Stomach smooth muscle (tissue), 2 donors: Measurements from ENCODE around the gene ZFAND6.

Experiments
- H3K27ac ChIP-seq: one replicate; pipeline ENCODE4 v1.7.0; 2013; ENCODE audit warnings: mild to moderate bottlenecking, low read length, inconsistent platforms
- H3K27me3 ChIP-seq, 2 donors: one replicate each; pipeline ENCODE4 v1.7.0; 2013; ENCODE audit warnings: low read length in 2 of 2; ENCODE audit not compliant: insufficient read depth in 2 of 2, control insufficient read depth in 1 of 2
- H3K36me3 ChIP-seq, 2 donors: one replicate each; pipeline ENCODE4 v1.7.0; 2013; ENCODE audit warnings: low read length in 2 of 2; ENCODE audit not compliant: control insufficient read depth in 2 of 2, insufficient read depth in 2 of 2
- H3K4me1 ChIP-seq: one replicate; pipeline ENCODE4 v1.7.0; 2013; ENCODE audit warnings: low read length; ENCODE audit not compliant: control insufficient read depth, insufficient read depth
- H3K4me3 ChIP-seq, 2 donors: one replicate each; pipeline ENCODE4 v1.7.0; 2013; ENCODE audit warnings: low read length in 2 of 2
- H3K9ac ChIP-seq, 2 donors: one replicate each; pipeline ENCODE4 v1.7.0; 2013; ENCODE audit warnings: low read length in 2 of 2, mild to moderate bottlenecking in 1 of 2
- H3K9me3 ChIP-seq, 2 donors: one replicate each; pipeline ENCODE4 v1.7.0; 2013; ENCODE audit warnings: low read length in 2 of 2; ENCODE audit not compliant: control insufficient read depth in 2 of 2
- donor health status: healthy.
- donor health status: Pancreatic carcinoma.

ZFAND6 gene

GRCh38 chr15:80072285-80072994 is 13.0 kb downstream of the ZFAND6 start:
- H3K36me3 ChIP-seq = no peaks in the 10 kb centered on the region
- H3K27me3 ChIP-seq = no peaks in the 10 kb centered on the region
- H3K4me1 ChIP-seq = no peaks in the 10 kb centered on the region
- no peak overlapping the region for H3K27ac ChIP-seq
- H3K4me3 ChIP-seq = peak overlapping the region; percentile 48 to 57
- H3K9me3 ChIP-seq = no peaks in the 10 kb centered on the region
- H3K9ac ChIP-seq = peak overlapping the region; percentile 3 to 26

- Histone ChIP-seq H3K9ac (no peak overlapping the region), H3K27me3 (no peaks in the 10 kb centered on the region), H3K4me3 (no peak overlapping the region), H3K9me3 (no peaks in the 10 kb centered on the region), H3K4me1 (no peaks in the 10 kb centered on the region), H3K27ac (no peak overlapping the region), H3K36me3 (no peaks in the 10 kb centered on the region)
Observed at GRCh38 chr15:80073197-80073596, 13.7 kb downstream of the ZFAND6 start.

DNA sequence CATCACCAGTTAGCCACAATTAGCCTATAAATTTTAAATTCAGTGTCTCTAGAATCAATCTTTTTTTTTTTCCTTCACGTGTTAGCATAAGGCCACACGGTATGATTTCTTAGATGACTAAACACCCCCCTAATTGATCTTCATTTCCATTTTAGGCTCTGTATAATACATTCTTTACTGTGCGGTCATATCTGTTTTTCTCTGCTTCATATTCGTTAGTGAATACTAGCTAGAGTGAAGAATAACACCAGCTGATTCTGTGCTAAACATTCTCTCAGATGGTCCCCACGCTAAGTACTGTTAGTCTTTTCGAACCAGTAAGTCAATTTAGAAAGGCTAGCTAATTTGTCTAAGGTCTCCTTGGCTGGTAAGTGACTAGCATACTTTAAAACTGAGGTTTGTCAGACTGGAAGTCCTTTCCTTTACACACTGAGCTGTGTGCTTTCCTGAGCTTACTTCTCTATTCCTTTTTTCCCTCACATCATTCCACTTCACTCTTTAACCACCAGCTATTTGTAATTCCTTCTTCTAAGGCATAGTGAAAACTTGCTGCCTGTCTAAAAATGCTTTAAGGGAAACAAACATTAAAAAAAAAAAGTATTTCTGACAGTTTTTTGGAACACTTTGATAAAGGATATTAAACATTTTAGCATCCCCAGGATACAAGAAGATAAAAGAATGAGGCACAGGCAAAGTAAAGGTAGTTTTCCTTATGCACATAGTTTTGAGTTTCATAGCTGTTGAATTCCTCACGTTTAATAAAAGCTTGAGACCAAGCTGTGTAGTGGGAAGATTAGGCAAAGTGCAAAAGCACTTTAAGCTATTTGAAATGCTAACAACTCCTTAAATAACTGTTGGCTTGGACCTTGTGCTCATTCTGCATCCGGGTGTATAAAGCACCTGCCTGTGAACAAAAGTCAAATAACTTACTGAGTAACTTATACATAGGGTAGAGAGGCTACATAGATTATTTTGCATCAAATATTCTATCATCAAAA is 17.1 kb downstream of the ZFAND6 start:
- H3K36me3 ChIP-seq = no peaks in the 10 kb centered on the region
- H3K4me3 ChIP-seq = peak overlapping the region; percentile 8 to 41
- no peaks in the 10 kb centered on the region for H3K9me3 ChIP-seq
- no peaks in the 10 kb centered on the region for H3K27me3 ChIP-seq
- peak overlapping the region in 1 of 2 donors; percentile 4 for H3K9ac ChIP-seq
- no peaks in the 10 kb centered on the region for H3K4me1 ChIP-seq
- peak overlapping the region; percentile 25 for H3K27ac ChIP-seq

DNA sequence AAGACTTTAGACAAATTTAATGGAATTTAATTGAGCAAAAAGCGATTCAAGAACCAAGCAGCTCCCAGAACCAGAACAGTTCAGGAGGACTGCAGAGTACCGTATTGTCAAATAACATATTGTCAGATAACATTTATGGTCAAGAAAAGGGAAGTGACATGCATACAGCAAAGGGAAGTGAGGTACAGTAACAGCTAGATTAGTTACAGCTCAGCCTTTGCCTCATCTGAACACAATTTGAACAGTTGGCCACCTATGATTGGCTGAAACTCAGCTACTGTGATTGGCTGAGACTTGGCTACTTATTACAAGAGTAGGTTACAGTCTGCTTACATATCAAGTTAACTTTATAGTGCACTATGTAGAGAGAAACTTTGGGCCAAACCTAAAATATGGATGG is 21.9 kb downstream of the ZFAND6 start:
- Histone ChIP-seq H3K4me1 (no peaks in the 10 kb centered on the region), H3K4me3 (no peak overlapping the region), H3K9ac (no peak overlapping the region), H3K9me3 (no peaks in the 10 kb centered on the region), H3K27ac (no peak overlapping the region), H3K27me3 (no peaks in the 10 kb centered on the region), H3K36me3 (no peaks in the 10 kb centered on the region)

DNA sequence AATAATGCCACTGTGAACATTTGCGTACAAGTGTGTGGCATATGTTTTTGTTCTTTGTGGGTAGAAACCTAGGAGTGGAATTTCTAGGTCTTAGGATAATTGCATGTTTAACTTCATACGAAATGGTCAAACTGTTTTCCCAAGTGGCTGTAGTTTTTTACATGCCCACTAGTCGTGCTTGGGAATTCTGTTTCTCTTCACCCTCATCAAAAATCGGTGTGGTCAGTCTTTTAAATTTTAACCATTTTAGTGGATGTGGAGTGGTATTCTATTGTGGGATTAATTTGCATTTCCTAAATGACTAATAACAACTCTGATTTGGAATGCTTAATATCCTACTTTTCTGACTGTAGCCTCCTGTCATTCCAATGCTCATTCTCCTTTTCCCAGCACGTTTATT is 27.6 kb downstream of the ZFAND6 start:
- no peak overlapping the region for H3K27ac ChIP-seq

GRCh38 chr15:80090041-80090440 is 30.6 kb downstream of the ZFAND6 start:
- Histone ChIP-seq H3K4me3 (no peak overlapping the region), H3K27me3 (no peaks in the 10 kb centered on the region), H3K9me3 (no peaks in the 10 kb centered on the region), H3K4me1 (no peaks in the 10 kb centered on the region), H3K36me3 (no peaks in the 10 kb centered on the region), H3K27ac (no peak overlapping the region), H3K9ac (no peak overlapping the region)

More for the DNA sequence above, 27.6 kb downstream of the ZFAND6 start:
- Histone ChIP-seq H3K9me3 (no peaks in the 10 kb centered on the region), H3K36me3 (no peaks in the 10 kb centered on the region), H3K9ac (no peak overlapping the region), H3K4me3 (no peak overlapping the region), H3K4me1 (no peaks in the 10 kb centered on the region), H3K27me3 (no peaks in the 10 kb centered on the region)

DNA sequence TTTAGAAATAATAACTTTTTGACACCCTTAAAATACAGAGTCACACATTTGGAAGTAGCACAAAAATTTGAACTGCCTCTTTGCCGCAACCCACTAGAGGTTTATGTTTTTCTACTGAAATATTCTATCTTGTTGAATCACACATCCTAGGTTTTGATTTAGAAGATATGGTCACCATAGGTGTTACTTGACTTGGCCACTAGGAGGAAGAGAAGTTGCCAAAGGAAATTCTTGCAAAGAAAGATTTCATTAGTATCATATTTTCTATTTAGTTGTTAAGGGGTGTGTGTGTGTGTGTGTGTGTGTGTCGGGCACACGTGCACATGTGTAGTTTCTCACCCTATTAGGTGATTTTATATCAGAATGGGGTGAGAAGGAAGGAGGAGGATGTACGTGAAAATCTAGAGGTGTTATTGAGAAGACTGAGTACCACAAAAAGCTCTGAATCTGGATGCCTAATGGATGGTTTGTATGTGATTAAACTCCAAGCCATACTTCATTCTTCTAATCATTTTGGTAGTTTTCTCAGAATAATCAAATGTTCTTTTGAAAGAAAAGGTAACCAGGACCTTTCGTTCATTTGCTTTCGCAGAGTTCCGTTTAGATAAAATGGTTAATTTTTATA is 31.5 kb downstream of the ZFAND6 start:
- no peak overlapping the region for H3K27ac ChIP-seq
- no peak overlapping the region for H3K9ac ChIP-seq
- no peaks in the 10 kb centered on the region for H3K4me1 ChIP-seq
- H3K9me3 ChIP-seq = no peaks in the 10 kb centered on the region
- H3K36me3 ChIP-seq = no peaks in the 10 kb centered on the region
- no peaks in the 10 kb centered on the region for H3K27me3 ChIP-seq
- H3K4me3 ChIP-seq = no peak overlapping the region

GRCh38 chr15:80093854-80094418 is 34.5 kb downstream of the ZFAND6 start:
- Histone ChIP-seq H3K36me3 (no peaks in the 10 kb centered on the region), H3K27ac (no peak overlapping the region), H3K4me1 (no peaks in the 10 kb centered on the region), H3K9ac (no peak overlapping the region), H3K9me3 (no peaks in the 10 kb centered on the region), H3K27me3 (no peaks in the 10 kb centered on the region), H3K4me3 (no peak overlapping the region)

DNA sequence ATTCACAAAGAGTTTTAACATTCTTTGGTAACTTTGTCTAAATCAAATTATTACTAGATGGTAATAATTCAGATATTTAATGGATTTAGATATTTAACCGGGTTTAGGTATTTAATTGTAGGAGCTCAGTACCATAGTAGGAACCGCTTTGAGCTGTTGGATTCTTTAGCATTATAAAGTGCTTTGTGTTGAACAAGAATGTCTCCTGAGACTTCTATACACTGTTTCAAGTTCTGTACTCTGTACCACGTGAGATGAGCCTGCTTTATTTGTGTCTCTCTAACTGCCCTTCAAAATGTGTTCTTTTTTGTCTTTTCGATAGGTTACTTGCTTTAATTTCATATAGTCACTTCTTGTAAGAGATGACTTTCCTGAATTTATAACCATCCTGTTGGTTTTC is 36.0 kb downstream of the ZFAND6 start:
- H3K9me3 ChIP-seq = no peaks in the 10 kb centered on the region
- H3K4me1 ChIP-seq = no peaks in the 10 kb centered on the region
- no peaks in the 10 kb centered on the region for H3K36me3 ChIP-seq
- H3K9ac ChIP-seq = no peak overlapping the region
- no peaks in the 10 kb centered on the region for H3K27me3 ChIP-seq
- H3K27ac ChIP-seq = no peak overlapping the region
- H3K4me3 ChIP-seq = no peak overlapping the region

GRCh38 chr15:80095969-80096368 is 36.5 kb downstream of the ZFAND6 start:
- Histone ChIP-seq H3K36me3 (no peaks in the 10 kb centered on the region), H3K4me1 (no peaks in the 10 kb centered on the region), H3K27me3 (no peaks in the 10 kb centered on the region), H3K9me3 (no peaks in the 10 kb centered on the region), H3K4me3 (no peak overlapping the region), H3K9ac (no peak overlapping the region), H3K27ac (no peak overlapping the region)
